NCI-H2196 treated with DMSO at 0.1 percent for 48 hours (cell line): Measurements from ENCODE around the gene LRP8.
A peak's percentile ranks its signal among the peaks of the same experiment; 100 is the strongest.
"Not testable (repeated sequence)": the region's sequence is repeated elsewhere in the genome, so short reads cannot be mapped to it uniquely, and the experiment has no call there.

ENCODE experiments used
- DNase-seq: peaks from one replicate; lab custom pipeline; 2025; ENCODE audit not compliant: unreplicated experiment; lab: John Stamatoyannopoulos, UW

The LRP8 gene

DNA sequence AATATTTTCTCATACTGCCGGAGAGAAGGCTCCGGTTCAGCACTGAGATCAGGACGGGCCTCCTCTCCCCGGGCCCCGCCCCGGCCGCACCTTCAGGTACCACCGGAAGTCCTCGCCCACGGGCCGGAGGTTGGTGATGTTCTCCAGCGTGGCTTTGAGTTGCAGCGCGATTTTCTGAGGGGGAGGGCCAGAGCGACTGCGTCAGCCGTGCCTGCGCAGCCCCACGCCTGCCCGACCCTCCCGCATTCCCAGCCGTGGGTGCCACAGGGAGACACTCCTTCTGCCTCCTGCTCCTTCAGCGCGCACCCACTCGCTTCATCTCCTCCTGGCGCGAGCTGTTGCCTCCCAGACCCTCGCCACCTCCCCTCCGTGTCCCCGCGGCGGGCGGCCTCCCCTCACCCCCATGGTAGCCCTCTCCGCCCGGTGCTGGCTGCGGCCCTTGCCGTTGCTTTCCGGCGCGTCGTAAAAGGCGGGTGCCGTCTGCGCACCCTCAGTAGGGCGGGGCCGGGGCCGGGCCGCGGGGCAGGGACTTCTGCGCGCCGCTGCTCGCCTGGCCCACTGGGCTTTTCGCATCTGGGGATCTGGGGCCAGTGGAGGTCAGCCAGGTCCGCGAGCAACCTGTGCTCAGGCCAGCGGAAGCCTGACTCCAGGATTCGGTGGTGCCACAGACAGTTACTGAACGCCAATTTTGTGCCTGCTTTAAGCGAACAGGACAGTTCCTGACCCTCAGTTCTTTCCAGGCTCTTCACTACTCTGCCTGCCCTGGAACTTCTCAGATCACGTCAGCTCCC lies 107.5 kb downstream of the LRP8 start, which contains the start of gene CZIB:
Gene CZIB (minus strand): TSS at position 464 of the 791 bp plus-strand sequence. CDS start 59 bp downstream, at position 405.
- DNase-seq, result peak; percentile 87

DNA sequence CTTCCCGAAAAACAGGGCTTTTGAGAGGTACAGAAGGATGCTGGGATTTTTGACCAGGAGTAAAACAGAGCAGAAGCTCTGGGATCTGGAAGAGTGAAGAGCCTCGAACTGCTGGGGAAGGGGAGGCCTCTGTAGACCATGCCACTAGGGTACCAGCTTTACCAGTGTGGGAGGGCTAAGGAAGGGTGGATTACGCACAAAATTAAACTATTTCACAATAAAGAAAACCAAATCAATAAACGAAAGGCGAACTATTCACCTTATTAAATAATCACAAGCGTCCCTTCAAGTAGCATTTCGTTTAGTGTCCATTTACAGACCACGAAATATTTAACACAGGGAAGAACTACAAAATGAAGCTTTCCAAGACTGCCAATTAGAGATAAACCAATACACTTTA lies 108.2 kb downstream of the LRP8 start:
- no peak for DNase-seq

DNA sequence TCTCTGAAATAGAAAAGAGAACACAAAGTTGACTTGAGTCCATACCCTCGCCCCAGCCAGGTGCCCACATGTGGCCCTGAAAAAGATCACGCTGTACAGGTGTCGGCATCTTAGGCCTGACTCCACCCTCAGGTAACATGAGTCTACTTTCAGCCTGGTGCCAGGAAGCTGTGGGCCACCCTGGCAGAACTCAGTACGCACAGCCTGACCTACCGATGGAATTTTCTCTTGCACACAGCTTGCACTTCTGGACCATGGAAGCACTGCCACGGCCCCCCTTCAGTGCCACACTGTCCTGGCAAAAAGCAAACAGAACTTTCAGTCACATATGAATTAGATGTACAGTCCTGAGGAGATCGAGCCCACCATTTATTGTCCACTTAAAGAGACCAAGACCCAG lies 109.7 kb downstream of the LRP8 start:
- DNase-seq, result no peak

DNA sequence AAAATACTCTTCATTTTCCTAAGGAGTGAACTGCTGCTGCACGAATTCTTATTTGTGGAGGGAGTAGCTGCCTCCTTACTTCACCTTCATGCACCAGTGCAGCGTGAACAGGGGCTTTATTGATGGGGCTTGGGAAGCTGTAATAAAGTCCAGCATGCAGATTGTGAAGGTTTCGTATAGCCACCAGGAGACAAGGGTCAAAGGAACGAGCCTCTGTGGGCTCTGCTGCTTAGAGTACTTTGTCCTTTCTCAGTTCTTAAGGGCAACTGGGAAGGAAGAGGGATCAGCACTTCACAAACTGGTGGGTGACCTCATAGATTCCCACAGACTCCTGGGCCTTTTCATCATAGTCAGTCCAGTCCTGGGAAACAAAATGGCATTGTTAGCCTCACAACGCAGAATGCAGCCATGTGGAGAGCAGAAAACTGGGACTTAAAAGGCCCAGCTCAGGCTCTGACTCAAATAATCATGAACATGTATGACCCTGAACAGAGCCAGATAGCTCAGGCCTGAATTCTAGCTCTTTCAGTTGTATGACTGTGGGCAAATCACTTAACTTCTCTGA lies 113.4 kb downstream of the LRP8 start:
- DNase-seq, result no peak

DNA sequence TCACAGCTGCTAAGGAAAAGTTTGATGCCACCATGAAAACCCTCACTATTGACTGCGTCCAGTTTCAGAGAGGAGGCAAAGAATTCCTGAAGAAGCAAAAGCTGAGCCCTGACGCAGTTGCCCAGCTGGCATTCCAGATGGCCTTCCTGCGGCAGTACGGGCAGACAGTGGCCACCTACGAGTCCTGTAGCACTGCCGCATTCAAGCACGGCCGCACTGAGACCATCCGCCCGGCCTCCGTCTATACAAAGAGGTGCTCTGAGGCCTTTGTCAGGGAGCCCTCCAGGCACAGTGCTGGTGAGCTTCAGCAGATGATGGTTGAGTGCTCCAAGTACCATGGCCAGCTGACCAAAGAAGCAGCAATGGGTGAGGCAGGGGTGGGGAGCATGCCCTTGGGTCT lies 116.9 kb downstream of the LRP8 start:
- no peak for DNase-seq

DNA sequence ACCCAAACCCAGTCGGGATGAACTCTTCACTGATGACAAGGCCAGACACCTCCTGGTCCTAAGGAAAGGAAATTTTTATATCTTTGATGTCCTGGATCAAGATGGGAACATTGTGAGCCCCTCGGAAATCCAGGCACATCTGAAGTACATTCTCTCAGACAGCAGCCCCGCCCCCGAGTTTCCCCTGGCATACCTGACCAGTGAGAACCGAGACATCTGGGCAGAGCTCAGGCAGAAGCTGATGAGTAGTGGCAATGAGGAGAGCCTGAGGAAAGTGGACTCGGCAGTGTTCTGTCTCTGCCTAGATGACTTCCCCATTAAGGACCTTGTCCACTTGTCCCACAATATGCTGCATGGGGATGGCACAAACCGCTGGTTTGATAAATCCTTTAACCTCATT lies 117.5 kb downstream of the LRP8 start:
- DNase-seq, result no peak

DNA sequence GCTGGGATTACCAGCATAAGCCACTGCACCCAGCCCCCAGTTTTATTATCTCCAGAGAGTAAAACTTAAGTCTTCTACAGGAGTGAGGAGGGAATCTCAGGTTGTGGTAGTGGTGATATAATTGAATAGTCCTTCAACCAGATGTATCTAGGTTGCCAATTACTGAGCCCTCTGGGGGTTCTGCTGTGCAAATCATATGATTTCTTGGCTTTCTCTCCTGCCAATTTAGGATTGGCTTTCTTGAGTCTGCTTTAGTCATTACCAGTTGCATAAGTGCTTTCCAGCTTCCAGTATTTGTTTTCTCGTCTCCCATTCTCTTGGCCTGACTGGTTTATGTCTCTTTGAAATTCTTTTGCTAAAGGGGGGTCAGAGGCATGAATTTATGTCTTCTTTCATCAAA lies 120.1 kb downstream of the LRP8 start:
- DNase-seq, result no peak

DNA sequence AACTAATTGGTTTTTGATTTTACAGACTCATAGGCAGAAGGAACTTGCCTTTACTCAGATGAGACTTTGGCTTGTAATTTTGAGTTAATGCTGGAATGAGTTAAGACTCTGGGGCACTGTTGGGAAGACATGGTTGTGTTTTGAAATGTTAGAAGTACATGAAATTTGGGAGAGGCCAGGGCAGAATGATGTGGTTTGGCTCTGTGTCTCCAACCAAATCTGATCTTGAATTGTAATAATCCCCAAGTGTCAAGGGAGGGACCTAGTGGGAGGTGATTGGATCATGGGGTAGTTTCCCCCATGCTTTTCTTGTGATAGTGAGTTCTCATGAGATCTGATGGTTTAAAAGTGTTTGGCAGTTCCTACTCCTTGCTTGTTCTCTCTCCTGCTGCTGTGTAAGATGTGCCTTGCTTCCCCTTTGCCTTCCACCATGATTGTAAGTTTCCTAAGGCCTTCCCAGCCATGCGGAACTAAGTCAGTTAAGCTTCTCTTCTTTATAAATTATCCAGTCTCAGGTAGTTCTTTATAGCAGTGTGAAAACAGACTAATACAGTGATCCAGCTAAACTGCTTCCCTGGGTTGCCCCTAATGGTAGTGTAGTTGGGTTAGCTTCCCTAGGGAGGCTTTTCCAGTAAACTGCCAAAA lies 121.0 kb downstream of the LRP8 start:
- DNase-seq, result no peak

DNA sequence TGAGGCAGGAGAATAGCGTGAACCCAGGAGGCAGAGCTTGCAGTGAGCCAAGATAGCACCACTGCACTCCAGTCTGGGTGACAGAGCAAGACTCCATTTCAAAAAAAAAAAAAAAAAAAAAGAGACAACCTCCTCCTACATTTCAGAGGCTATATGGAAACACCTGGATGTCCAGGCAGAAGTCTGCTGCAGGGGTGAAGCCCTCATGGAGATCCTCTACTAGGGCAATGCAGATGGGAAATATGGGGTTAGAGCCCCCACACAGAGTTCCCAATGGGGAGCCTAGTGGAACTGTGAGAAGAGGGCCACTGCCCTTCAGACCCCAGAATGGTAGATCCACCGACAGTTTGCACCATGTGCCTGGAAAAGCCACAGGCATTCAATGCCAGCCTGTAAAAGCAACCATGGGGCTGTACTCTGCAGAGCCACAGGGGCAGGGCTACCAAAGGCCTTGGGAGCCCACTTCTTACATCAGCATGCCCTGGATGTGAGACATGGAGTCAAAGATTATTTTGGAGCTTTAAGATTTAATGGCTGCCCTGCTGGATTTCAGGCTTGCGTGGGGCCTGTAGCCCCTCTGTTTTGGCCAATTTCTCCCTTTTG lies 121.7 kb downstream of the LRP8 start:
- DNase-seq, result not testable (repeated sequence)

DNA sequence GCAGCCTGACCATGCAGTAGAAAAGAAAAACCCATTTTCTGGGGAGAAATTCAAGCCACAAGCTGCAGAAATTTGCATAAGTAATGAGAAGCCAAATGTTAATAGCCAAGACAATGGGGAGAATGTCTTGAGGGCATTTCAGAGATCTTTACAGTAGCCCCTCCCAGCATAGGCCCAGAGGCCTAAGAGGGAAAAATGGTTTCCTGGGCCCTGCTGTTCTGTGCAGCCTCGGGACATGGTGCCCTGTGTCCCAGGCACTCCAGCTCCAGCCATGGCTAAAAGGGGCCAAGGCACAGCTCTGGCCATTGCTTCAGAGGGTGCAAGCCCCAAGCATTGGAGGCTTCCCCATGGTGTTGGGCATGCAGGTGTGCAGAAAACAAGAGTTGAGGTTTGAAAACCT lies 122.4 kb downstream of the LRP8 start:
- not testable (repeated sequence) for DNase-seq

DNA sequence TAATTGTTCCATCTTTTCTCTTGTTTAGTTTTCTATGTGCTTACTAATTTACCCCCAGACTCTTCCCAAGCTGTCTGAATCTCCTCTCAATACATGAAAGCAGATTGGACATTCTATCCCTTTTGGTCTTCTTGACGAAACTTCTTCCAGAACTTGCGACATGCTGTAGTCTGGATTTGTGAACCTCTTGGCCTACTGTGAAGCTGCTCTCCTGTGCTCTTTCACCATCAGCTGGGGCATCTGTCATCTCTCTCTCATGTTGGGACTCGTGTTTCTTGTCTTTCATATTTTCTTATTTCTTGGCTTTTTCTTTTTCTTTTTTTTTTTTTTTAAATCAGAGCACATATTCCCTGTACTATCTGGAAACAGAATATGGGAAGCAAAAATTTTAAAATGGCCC lies 124.4 kb downstream of the LRP8 start:
- DNase-seq, result no peak

DNA sequence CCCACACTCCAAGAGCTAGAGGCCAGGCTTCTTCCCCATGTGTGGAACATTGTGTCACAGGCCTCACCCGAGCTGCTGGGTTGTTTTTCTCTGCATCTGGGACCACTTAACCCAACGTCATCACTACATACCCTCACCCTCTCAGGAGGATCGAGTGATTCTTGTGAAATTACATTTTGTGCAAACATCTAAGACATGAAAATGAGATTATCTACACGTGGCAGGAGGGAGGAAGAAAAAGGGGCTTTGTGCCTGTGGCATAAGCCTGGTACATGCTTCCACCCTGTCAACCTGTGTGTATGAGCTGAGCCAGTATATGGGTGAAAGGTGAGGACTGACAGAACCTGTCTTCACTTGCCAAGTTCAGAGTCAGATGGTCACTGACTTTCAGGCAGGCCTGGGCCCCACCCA lies 129.6 kb downstream of the LRP8 start:
- DNase-seq, result no peak

DNA sequence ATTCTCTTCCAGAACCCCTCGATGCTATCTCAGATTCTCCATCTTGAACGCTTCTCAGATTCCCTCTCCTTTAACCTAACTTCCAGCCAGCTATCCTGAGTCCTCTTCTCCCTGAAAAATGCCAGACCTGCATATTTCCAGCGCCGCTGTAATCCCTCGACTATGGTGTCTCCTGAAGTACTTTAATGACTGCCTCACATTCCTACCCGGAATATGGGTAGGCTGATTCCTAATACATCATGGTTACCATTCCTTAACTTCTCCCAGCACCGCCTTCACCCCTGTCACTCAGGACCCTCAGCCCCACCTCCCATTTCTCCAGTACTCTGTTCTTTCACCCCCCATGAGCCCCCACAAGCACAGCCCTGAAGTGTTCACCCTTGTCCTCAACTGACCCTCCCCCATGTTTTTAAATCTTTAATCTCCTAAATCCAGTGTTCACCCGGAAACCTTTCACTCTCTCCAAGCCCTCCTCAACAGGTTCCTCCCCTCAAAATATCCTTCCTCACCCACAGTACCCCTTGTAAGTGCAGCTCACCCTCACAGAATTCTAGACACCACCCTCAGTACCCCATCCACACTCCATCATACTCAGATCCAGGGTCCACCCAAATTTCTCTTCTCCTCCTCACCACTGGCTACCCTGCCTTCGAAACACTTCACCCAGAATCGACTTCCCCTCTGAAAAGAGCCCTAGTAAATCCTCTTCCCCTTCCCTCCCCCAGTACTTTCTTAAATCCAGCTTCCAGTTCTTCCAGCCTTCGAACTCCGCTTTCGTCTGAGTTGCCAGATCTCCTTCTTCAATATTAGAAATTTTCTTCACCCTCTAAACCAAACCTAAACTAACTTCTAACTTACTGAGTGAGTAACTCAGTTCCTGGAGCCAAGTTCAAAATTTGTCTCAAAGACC lies 130.3 kb downstream of the LRP8 start:
- DNase-seq, result no peak

DNA sequence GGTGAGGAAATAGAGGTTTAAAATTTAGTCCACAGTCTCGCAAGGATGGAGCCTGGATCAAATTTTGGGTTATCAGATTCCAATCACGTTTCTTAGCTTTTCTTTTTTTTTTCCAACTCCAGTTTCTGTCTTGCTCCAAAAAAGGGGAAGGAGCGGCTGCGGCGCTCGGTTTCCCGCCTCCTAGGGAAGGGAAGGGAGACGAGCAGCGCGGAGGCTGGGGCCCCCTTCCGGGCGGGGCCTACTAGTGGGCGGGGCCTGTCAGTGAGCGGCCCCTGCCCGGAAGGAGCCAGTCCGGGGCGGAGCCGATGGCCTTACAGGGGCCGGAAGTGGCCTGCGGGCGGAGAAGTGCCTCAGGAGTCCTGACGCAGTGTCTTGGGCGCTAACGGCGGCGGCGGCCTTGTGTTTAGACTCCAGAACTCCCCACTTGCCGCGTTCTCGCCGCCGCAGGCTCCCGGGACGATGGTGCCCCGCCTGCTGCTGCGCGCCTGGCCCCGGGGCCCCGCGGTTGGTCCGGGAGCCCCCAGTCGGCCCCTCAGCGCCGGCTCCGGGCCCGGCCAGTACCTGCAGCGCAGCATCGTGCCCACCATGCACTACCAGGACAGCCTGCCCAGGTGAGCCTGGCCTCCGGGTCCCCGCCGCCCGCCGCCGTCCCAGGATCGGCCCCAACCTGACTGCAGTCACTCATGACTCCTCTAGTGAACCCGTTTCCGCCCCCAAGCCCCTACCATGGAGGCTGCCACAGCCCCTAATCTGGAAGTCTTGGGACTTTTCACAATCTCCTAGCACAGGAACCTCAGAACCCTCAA lies 131.2 kb downstream of the LRP8 start, which contains the start of gene CPT2:
Gene CPT2 (plus strand): TSS at position 340 of the 806 bp plus-strand sequence. CDS start 120 bp downstream, at position 460.
- peak; percentile 83 for DNase-seq

DNA sequence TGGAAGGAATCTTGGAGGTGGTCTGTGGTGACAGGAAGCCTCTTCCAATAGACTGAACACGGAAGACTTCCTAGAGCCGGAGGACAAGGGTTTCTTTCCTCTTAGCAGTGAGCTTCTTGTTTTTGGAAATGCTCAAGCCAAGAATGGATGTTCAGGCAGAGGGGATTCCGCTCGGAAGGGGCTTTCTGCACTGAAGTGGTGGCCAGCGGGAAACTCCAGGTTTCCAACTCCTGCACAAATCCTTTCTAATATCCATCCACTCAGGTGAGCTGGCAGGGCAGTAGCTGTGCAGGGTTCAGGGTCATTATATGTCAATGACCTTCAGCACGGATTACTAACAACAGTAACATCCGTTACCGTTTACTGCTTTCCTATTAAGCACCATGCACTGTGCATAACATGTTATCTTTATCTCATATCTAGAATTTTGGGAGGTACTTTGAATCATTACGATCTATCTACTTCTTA lies 131.8 kb downstream of the LRP8 start:
- DNase-seq, result no peak

DNA sequence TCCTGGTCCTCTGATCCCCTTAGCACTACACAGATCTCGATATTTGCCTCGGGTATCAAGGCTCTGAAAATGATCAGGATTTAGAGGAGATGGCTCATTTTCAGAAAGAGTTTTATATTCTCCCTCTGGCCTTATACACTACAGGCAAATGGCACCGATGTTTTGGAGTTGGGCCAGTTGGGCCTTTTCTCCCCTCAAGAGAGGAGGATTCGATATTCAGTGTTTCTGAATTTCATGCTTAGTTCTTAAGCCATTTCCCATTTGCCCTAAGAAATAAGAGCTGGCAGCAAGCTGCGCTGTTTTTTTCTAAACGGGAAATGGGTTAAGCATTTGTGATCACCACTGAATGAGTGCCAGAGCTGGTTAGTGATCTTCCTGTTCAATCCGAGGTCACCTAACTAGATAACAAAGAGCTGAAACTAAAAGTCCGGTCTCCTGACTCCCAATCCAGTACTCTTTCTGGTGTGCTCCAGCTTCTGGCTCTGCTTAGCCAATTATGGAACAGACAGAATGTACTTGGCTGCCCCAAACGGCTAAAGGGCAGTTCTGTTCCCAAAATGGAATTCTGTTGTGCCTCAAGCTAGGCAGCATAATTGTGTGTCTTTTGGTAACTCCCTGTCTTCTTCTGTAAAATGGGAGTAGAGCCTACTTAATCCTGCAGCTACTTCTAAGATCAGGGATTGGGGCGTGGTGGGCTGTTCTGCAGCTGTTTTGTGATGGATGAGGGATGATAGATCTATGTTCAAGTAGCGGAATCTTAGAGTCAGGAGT lies 132.4 kb downstream of the LRP8 start:
- DNase-seq, result no peak
